Chondrocyte (in vitro differentiated cells): ENCODE results near the gene ALDH1B1. TPM values are rescaled to one million over a fixed set of nuclear protein-coding genes. Genes with fewer than 3 reads are reported as not detected.

ENCODE experiments used
- DNase-seq: peaks from one replicate; pipeline ENCODE4 v3.0.0; 2021; ENCODE audit warnings: mixed read lengths, low spot score
- H3K27ac Mint-ChIP-seq: one replicate; pipeline ENCODE4 v1.8.0; 2021; ENCODE audit warnings: mild to moderate bottlenecking, moderate library complexity, mixed read lengths; ENCODE audit not compliant: unreplicated experiment
- H3K27me3 Mint-ChIP-seq: 2 replicates; pipeline ENCODE4 v1.8.0; 2021; ENCODE audit warnings: low read depth, mixed read lengths
- H3K36me3 Mint-ChIP-seq: 2 replicates; pipeline ENCODE4 v1.8.0; 2021; ENCODE audit warnings: low read depth, mixed read lengths
- H3K4me1 Mint-ChIP-seq: 2 replicates; pipeline ENCODE4 v1.8.0; 2021; ENCODE audit warnings: low read depth, mild to moderate bottlenecking, mixed read lengths
- H3K4me3 Mint-ChIP-seq: one replicate; pipeline ENCODE4 v1.8.0; 2021; ENCODE audit warnings: mild to moderate bottlenecking, moderate library complexity, mixed read lengths; ENCODE audit not compliant: unreplicated experiment
- H3K9me3 Mint-ChIP-seq: 2 replicates; pipeline ENCODE4 v1.8.0; 2021; ENCODE audit warnings: low read depth, mixed read lengths
- total RNA-seq: library from RNA; stranded (reverse); gene quantifications from 3 replicates; pipeline ENCODE4 v1.2.1, GENCODE V29; 2021
- TF ChIP-seq, protein P1 (sequence below): fragments of 200-600 bp; sonication (generic); IDR thresholded peaks from 2 replicates; pipeline ENCODE4 v1.5.0; 2021; ENCODE audit warnings: antibody characterized with exemption, mild to moderate bottlenecking, moderate library complexity

Gene ALDH1B1
- total RNA-seq, 1 donor from 2014 or later = 74.2 TPM

DNA sequence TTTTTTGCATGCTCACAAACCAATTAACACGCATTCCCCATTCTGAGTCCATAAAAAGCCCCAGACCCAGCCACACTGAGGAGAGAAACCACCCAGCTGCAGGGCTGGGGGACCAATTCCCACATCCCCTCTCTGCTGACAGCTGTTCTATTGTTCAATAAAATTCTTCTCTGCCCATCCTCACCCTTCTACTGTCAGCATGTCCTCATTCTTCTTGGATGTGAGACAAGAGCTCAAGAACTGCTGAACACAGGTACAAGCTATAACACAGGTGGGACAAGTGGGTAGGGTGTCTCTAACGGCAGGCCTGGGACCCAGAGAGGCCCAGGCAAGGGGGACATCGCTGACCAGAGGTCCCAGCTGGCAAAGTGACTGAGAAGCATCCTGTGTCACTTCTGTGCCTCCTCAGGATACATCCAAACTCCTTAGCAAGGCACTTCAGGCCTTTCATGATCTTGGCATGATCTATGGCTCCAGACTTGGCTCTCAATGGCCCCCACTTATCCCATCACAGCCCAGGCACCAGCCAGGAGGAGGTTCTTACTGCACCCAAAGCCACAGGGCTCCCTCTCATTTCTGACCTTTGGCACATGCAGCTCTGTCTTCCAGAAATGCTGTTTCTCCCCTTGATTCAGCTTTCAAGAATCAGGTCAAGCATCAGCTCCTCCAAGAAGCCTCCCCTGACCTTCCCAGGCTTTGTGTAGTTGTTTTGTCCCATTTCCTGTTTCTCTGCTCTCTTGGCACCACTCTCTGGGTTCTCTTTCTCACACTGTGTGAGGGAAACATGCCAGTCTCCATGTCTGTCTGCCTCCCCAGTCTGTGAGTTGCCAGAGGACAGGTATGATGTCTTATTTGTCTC is 7.3 kb upstream of the ALDH1B1 start:
- Mint-ChIP-seq H3K36me3 (peaks cover 7% of the 10 kb centered on the region), H3K27me3 (no peaks in the 10 kb centered on the region), H3K27ac (peak overlapping the region; percentile 57), H3K4me1 (peaks cover 79% of the 10 kb centered on the region), H3K4me3 (no peak overlapping the region), H3K9me3 (peaks cover 11% of the 10 kb centered on the region)
- DNase-seq = no peak
- TF ChIP-seq, protein P1, sequence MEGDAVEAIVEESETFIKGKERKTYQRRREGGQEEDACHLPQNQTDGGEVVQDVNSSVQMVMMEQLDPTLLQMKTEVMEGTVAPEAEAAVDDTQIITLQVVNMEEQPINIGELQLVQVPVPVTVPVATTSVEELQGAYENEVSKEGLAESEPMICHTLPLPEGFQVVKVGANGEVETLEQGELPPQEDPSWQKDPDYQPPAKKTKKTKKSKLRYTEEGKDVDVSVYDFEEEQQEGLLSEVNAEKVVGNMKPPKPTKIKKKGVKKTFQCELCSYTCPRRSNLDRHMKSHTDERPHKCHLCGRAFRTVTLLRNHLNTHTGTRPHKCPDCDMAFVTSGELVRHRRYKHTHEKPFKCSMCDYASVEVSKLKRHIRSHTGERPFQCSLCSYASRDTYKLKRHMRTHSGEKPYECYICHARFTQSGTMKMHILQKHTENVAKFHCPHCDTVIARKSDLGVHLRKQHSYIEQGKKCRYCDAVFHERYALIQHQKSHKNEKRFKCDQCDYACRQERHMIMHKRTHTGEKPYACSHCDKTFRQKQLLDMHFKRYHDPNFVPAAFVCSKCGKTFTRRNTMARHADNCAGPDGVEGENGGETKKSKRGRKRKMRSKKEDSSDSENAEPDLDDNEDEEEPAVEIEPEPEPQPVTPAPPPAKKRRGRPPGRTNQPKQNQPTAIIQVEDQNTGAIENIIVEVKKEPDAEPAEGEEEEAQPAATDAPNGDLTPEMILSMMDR = no peak

DNA sequence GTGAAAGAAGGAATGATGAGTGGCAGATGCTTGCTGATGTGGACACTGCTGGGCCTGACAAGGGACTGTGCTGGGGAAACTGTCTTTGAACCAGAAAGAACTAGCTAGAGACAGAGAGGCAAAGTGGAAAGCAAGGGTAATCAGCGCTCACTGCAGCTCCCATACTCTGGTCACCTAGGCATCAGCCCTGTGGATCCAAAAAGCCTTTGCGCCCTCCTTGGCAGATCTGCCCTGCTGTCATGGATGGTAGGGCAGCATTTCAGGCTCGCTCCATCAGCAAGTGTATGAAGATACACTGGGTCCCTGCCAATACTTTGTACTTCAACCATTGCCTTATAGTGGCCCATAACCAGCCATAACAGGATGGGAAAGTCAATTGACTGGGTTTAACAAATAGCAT is 6.6 kb upstream of the ALDH1B1 start:
- Mint-ChIP-seq H3K36me3 (peaks cover 7% of the 10 kb centered on the region), H3K27me3 (no peaks in the 10 kb centered on the region), H3K9me3 (peaks cover 11% of the 10 kb centered on the region), H3K4me3 (no peak overlapping the region), H3K4me1 (peaks cover 81% of the 10 kb centered on the region), H3K27ac (peak overlapping the region; percentile 57)
- DNase-seq = no peak
- TF ChIP-seq, protein P1 = no peak

DNA sequence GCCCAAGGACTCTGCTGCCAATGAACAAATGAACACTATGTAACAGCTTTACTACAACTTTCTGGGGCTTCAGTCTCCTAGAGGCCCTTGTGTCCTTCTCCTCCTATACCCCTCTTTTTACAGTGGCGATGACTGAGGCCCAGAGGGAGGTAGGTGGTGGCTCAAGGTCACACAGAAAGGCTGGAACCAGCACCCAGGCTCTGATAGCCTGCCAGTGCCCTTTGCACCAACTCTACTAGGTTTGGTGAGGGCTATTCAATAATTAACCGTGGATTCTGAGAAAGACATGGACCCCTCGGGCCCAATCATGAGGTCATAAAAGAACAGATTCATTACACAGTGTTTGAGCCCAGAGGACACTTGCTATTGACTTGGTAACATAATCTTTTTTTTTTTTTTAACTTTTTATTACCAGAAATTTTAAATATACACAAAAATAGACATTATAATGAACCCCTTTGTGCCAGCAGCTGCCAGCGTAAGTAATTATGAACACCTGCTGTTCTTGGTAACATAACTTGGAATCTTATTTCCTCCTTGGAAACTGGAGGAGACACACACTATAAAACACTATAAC is 6.1 kb upstream of the ALDH1B1 start:
- Mint-ChIP-seq H3K9me3 (peaks cover 11% of the 10 kb centered on the region), H3K36me3 (peaks cover 7% of the 10 kb centered on the region), H3K4me1 (peaks cover 78% of the 10 kb centered on the region), H3K27me3 (no peaks in the 10 kb centered on the region), H3K4me3 (no peak overlapping the region), H3K27ac (no peak overlapping the region)
- TF ChIP-seq, protein P1 = no peak
- DNase-seq = no peak

- no peak for DNase-seq
- Mint-ChIP-seq H3K9me3 (peaks cover 11% of the 10 kb centered on the region), H3K4me1 (peaks cover 73% of the 10 kb centered on the region), H3K36me3 (peaks cover 7% of the 10 kb centered on the region), H3K27me3 (no peaks in the 10 kb centered on the region), H3K4me3 (no peak overlapping the region), H3K27ac (no peak overlapping the region)
- TF ChIP-seq, protein P1 = no peak
These were observed 5.4 kb upstream of the ALDH1B1 start for GRCh38 chr9:38387066-38387465.

GRCh38 chr9:38387751-38388150 is 4.8 kb upstream of the ALDH1B1 start:
- peaks cover 7% of the 10 kb centered on the region for H3K36me3 Mint-ChIP-seq
- DNase-seq = no peak
- no peaks in the 10 kb centered on the region for H3K27me3 Mint-ChIP-seq
- H3K4me3 Mint-ChIP-seq = no peak overlapping the region
- TF ChIP-seq, protein P1 = no peak
- H3K27ac Mint-ChIP-seq = no peak overlapping the region
- H3K9me3 Mint-ChIP-seq = peaks cover 11% of the 10 kb centered on the region
- H3K4me1 Mint-ChIP-seq = peaks cover 69% of the 10 kb centered on the region
